Right renal cortex interstitium (tissue), 3 donors: ENCODE measurements around the gene PSEN2. TPM values are rescaled to one million over a fixed set of nuclear protein-coding genes. Genes with fewer than 3 reads are reported as not detected.

Source experiments
- polyA plus RNA-seq, 3 donors: library from polyadenylated mRNA; unstranded; fragments of 120-200 nt; gene quantifications; one replicate each; pipeline ENCODE4 v1.2.1, GENCODE V29; 2013; ENCODE audit not compliant: insufficient read length in 3 of 3

The PSEN2 gene
- polyA plus RNA-seq, 3 donors, result 15.8 to 17.8 (median 16.8) TPM

Other genes with a start within 250 kb of the PSEN2 start
- gene ITPKB, start 131.3 kb upstream of the PSEN2 start, polyA plus RNA-seq, result 10 to 100 TPM; 21.5 to 24.2 (median 21.7) TPM
- 10 to 100 TPM; 28.3 to 32.7 (median 31.5) TPM for gene COQ8A, start 69.7 kb downstream of the PSEN2 start, polyA plus RNA-seq